ENCODE results near the gene TOP2A.
A peak's percentile ranks its signal among the peaks of the same experiment; 100 is the strongest.

TOP2A gene

DNA sequence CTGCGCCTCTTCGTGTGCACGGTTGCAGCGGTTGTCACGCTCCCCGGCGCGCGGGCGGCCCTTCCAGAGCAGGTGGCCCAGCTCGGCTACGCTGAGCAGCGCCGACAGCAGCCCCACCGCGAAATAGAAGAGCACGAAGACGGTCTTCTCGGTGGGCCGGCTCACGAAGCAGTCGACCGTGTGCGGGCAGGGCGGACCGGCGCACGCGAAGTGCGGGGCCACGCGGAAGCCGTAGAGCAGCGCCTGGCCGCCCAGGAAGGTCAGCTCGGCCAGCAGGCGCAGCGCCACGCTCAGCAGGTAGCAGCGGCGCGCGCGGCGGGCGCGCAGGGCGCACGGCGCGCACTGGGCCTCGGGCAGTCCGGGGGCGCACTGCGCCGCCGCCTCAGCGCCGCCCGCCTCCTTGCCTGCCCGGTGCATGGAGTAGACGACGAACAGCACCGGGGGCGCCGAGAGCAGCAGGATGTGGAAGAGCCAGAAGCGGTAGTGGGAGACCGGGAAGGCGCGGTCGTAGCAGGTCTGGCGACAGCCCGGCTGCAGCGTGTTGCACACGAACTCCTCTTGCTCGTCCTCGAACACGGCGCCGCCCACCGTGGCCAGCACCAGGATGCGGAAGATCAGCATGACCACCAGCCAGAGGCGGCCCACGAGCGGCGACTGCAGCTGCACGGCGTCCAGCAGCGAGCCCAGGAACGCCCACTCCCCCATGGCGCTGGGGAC is 54.4 kb downstream of the TOP2A start:
- H3K27me3 ChIP-seq (replicated peaks): no peaks in the 10 kb centered on the region
- DNase-seq: no peak
- no peak overlapping the region for H3K27ac ChIP-seq
- H3K4me3 ChIP-seq (ENCODE audit: low read depth, low read length): peak overlapping the region; percentile 55
- TF ChIP-seq, protein P1, sequence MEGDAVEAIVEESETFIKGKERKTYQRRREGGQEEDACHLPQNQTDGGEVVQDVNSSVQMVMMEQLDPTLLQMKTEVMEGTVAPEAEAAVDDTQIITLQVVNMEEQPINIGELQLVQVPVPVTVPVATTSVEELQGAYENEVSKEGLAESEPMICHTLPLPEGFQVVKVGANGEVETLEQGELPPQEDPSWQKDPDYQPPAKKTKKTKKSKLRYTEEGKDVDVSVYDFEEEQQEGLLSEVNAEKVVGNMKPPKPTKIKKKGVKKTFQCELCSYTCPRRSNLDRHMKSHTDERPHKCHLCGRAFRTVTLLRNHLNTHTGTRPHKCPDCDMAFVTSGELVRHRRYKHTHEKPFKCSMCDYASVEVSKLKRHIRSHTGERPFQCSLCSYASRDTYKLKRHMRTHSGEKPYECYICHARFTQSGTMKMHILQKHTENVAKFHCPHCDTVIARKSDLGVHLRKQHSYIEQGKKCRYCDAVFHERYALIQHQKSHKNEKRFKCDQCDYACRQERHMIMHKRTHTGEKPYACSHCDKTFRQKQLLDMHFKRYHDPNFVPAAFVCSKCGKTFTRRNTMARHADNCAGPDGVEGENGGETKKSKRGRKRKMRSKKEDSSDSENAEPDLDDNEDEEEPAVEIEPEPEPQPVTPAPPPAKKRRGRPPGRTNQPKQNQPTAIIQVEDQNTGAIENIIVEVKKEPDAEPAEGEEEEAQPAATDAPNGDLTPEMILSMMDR (IDR thresholded peaks at IDR 0.05; ENCODE audit: low read depth, low read length, missing control alignments): no peak
- in situ Hi-C loops (cut with HindIII; ENCODE audit: low pct_ligation_motif_present, low sequenced_read_pairs): no loop called here
- H3K36me3 ChIP-seq (replicated peaks): no peaks in the 10 kb centered on the region

GRCh38 chr17:40362696-40363110 is 55.0 kb downstream of the TOP2A start:
- in situ Hi-C loops (cut with HindIII; ENCODE audit: low pct_ligation_motif_present, low sequenced_read_pairs): no loop called here
- H3K27ac ChIP-seq: no peak overlapping the region
- peak overlapping the region; percentile 55 for H3K4me3 ChIP-seq (ENCODE audit: low read depth, low read length)
- no peaks in the 10 kb centered on the region for H3K36me3 ChIP-seq (replicated peaks)
- no peaks in the 10 kb centered on the region for H3K27me3 ChIP-seq (replicated peaks)
- TF ChIP-seq, protein P1 (IDR thresholded peaks at IDR 0.05; ENCODE audit: low read depth, low read length, missing control alignments): peak; percentile 74
- DNase-seq: peak; percentile 64

- no peak for DNase-seq
- no peaks in the 10 kb centered on the region for H3K27me3 ChIP-seq (replicated peaks)
- H3K27ac ChIP-seq: no peak overlapping the region
- no peaks in the 10 kb centered on the region for H3K36me3 ChIP-seq (replicated peaks)
- peak overlapping the region; percentile 55 for H3K4me3 ChIP-seq (ENCODE audit: low read depth, low read length)
- TF ChIP-seq, protein P1 (IDR thresholded peaks at IDR 0.05; ENCODE audit: low read depth, low read length, missing control alignments): no peak
- in situ Hi-C loops (cut with HindIII; ENCODE audit: low pct_ligation_motif_present, low sequenced_read_pairs): no loop called here
These were observed 55.6 kb downstream of the TOP2A start for GRCh38 chr17:40361925-40362695.

DNA sequence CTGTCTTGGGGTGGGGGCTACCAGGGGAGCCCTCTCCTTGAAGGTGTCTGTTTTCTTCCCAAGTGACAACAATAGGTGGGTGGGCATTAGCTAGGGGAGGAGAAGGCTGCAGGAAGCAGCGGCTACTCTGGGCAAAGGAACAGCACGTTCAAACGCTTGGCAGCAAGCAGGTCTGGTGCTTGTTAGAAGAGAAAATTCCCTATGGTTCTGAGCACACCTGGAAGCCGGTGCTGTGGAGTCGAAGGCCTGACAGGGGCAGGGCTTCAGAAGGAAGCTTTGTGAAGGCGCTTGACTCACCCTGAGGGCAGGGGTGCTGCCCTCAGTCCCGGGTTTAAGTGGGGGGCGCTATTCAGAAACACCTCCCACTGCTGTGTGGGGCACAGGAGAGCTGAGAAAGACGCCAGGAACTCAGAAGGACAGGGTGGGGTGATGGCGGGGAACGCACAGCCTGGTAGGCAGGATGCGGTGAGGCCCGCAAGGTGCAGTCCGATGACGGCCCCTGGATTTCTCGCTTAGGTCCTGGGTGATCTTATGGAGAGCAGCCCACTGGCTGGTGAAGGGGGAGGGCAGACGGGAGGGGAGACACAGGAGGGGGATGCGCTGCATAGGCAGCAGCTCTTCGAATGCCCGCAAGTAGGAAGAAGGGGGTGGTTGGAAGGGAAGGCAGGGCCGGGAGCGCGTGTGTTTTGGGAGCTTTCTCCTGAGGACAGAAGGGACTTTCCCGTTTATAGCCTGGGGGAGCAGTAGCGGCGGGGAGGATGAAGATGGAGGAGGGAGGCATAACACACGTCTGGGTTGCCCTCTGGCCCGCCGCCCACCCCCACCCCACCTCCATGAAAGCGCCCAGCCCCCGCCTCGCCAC is 56.4 kb downstream of the TOP2A start:
- Histone ChIP-seq H3K27me3 (replicated peaks) (no peaks in the 10 kb centered on the region), H3K4me3 (ENCODE audit: low read depth, low read length) (no peak overlapping the region), H3K36me3 (replicated peaks) (peaks cover 2% of the 10 kb centered on the region), H3K27ac (no peak overlapping the region)
- TF ChIP-seq, protein P1 (IDR thresholded peaks at IDR 0.05; ENCODE audit: low read depth, low read length, missing control alignments): no peak
- DNase-seq: no peak
- in situ Hi-C loops (cut with HindIII; ENCODE audit: low pct_ligation_motif_present, low sequenced_read_pairs): no loop called here

DNA sequence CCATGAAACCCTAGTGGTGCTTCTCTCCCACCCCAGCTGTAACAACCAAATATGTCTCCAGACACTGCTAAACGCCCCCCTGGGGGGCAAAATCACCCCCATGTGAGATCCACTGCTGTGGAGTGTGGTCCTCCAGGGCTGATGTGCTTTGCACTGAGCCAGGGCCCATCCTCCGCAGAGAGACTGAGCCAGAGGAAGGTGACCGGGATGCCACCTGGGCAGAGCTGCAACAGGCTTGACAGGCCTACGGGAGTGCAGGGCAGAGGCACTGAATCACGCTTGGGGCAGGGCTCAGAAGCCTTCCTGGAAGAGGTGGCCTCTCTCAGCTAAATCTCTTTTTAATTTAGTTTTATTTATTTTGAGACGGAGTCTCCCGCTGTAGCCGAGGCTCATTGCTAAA is 57.6 kb downstream of the TOP2A start:
- DNase-seq: no peak
- no peaks in the 10 kb centered on the region for H3K27me3 ChIP-seq (replicated peaks)
- no peak overlapping the region for H3K27ac ChIP-seq
- TF ChIP-seq, protein P1 (IDR thresholded peaks at IDR 0.05; ENCODE audit: low read depth, low read length, missing control alignments): no peak
- H3K36me3 ChIP-seq (replicated peaks): peaks cover 12% of the 10 kb centered on the region
- in situ Hi-C loops (cut with HindIII; ENCODE audit: low pct_ligation_motif_present, low sequenced_read_pairs): no loop called here
- no peak overlapping the region for H3K4me3 ChIP-seq (ENCODE audit: low read depth, low read length)
